22Rv1 (cell line): ENCODE measurements around the gene TCP11L1.

Experiments
- CTCF ChIP-seq: fragments of 450-650 bp; IDR thresholded peaks from 2 replicates; pipeline ENCODE4 v1.5.1; 2017; ENCODE audit warnings: mild to moderate bottlenecking
- ZFX ChIP-seq: fragments of 450-650 bp; IDR thresholded peaks from 2 replicates; pipeline ENCODE4 v1.6.1; 2017; ENCODE audit warnings: antibody characterized with exemption, borderline replicate concordance

- no peak for TF ChIP-seq CTCF
- no peak for TF ChIP-seq ZFX
Observed at GRCh38 chr11:33040033-33040861, 875 bp downstream of the TCP11L1 start.
